GM23338 (cell line): ENCODE data around the gene YES1. TPM values are rescaled to one million over a fixed set of nuclear protein-coding genes. Genes with fewer than 3 reads are reported as not detected.
"Not testable (repeated sequence)": the region's sequence is repeated elsewhere in the genome, so short reads cannot be mapped to it uniquely, and the experiment has no call there.

Source experiments
- ATAC-seq: fragments of 200-7000 bp; cut with Tn5 transposase; 3 replicates; pipeline ENCODE4 v1.9.1; 2020
- DNase-seq: peaks from one replicate; pipeline ENCODE4 v3.0.0-alpha.2; 2015; ENCODE audit warnings: low spot score
- H2AFZ ChIP-seq: fragments of 200-600 bp; sonication (generic); 2 replicates; pipeline ENCODE4 v1.8.0; 2016; ENCODE audit warnings: antibody characterized with exemption, mild to moderate bottlenecking, moderate library complexity
- H3F3A ChIP-seq: fragments of 200-600 bp; sonication (generic); replicated peaks from 2 replicates; pipeline ENCODE4 v1.8.0; 2017; ENCODE audit warnings: antibody characterized with exemption, mixed run types, low read depth
- H3K27ac ChIP-seq: fragments of 200-600 bp; sonication (generic); 2 replicates; pipeline ENCODE4 v1.6.1; 2016; ENCODE audit warnings: low read depth
- H3K27me3 ChIP-seq: fragments of 200-600 bp; sonication (generic); 2 replicates; pipeline ENCODE4 v1.8.0; 2016; ENCODE audit warnings: mild to moderate bottlenecking, mixed run types, moderate library complexity; ENCODE audit not compliant: insufficient read depth
- H3K36me3 ChIP-seq: fragments of 200-600 bp; sonication (generic); 2 replicates; pipeline ENCODE4 v1.8.0; 2016; ENCODE audit warnings: mild to moderate bottlenecking; ENCODE audit not compliant: insufficient read depth
- H3K4me1 ChIP-seq: fragments of 200-600 bp; sonication (generic); 2 replicates; pipeline ENCODE4 v1.8.0; 2016; ENCODE audit warnings: mild to moderate bottlenecking, moderate library complexity; ENCODE audit not compliant: insufficient read depth
- H3K4me2 ChIP-seq: fragments of 200-600 bp; sonication (generic); 2 replicates; pipeline ENCODE4 v1.7.1; 2017; ENCODE audit warnings: mixed run types
- H3K4me3 ChIP-seq: fragments of 200-600 bp; sonication (generic); 2 replicates; pipeline ENCODE4 v1.6.1; 2016; ENCODE audit warnings: mixed run types
- H3K79me2 ChIP-seq: fragments of 200-600 bp; sonication (generic); replicated peaks from 2 replicates; pipeline ENCODE4 v1.8.0; 2017; ENCODE audit warnings: mild to moderate bottlenecking; ENCODE audit not compliant: insufficient read depth
- H3K9me2 ChIP-seq: fragments of 200-600 bp; sonication (generic); 2 replicates; pipeline ENCODE4 v1.8.0; 2017; ENCODE audit not compliant: insufficient read depth
- H4K20me1 ChIP-seq: fragments of 200-600 bp; sonication (generic); replicated peaks from 2 replicates; pipeline ENCODE4 v1.8.0; 2017; ENCODE audit warnings: mild to moderate bottlenecking; ENCODE audit not compliant: insufficient read depth
- H3K27ac Mint-ChIP-seq: 2 replicates; pipeline ENCODE4 v1.8.0; 2020; ENCODE audit warnings: inconsistent platforms, mild to moderate bottlenecking, moderate library complexity, mixed read lengths
- H3K27me3 Mint-ChIP-seq: 3 replicates; pipeline ENCODE4 v1.8.0; 2022; ENCODE audit warnings: low read depth, mild to moderate bottlenecking, moderate library complexity, mixed read lengths, inconsistent platforms; ENCODE audit not compliant: insufficient read depth, poor library complexity
- H3K36me3 Mint-ChIP-seq: 3 replicates; pipeline ENCODE4 v1.8.0; 2021; ENCODE audit warnings: low read depth, mild to moderate bottlenecking, inconsistent platforms, moderate library complexity, mixed read lengths
- H3K4me1 Mint-ChIP-seq: 3 replicates; pipeline ENCODE4 v1.8.0; 2020; ENCODE audit warnings: mild to moderate bottlenecking, inconsistent platforms, mixed read lengths
- H3K4me3 Mint-ChIP-seq: 3 replicates; pipeline ENCODE4 v1.8.0; 2021; ENCODE audit warnings: moderate library complexity, mild to moderate bottlenecking, inconsistent platforms, mixed read lengths
- H3K9me3 Mint-ChIP-seq: 3 replicates; pipeline ENCODE4 v1.8.0; 2020; ENCODE audit warnings: moderate library complexity, mild to moderate bottlenecking, inconsistent platforms, mixed read lengths
- CREB1 ChIP-seq: fragments of 250-450 bp; sonication (Bioruptor Pico); IDR thresholded peaks from 2 replicates; pipeline ENCODE4 v1.5.0; 2020; ENCODE audit warnings: low read depth, mild to moderate bottlenecking, moderate library complexity
- NANOG ChIP-seq: IDR thresholded peaks from 2 replicates; pipeline ENCODE4 v1.6.1; 2016; ENCODE audit warnings: antibody characterized with exemption, borderline replicate concordance
- POLR2AphosphoS5 ChIP-seq: IDR thresholded peaks from 2 replicates; pipeline ENCODE4 v1.6.1; 2016; ENCODE audit warnings: antibody characterized with exemption, low read depth
- STAT1 ChIP-seq: IDR thresholded peaks from one replicate; pipeline ENCODE4 v1.6.1; 2016; ENCODE audit warnings: antibody characterized with exemption; ENCODE audit not compliant: unreplicated experiment
- ZNF114 ChIP-seq: fragments of 250-450 bp; sonication (Bioruptor Pico); IDR thresholded peaks from 2 replicates; pipeline ENCODE4 v1.5.0; 2020; ENCODE audit warnings: mild to moderate bottlenecking, moderate library complexity
- ZNF331 ChIP-seq: fragments of 250-450 bp; sonication (Bioruptor Pico); IDR thresholded peaks from 2 replicates; pipeline ENCODE4 v1.5.0; 2020; ENCODE audit warnings: low read depth, mild to moderate bottlenecking, moderate library complexity
- polyA plus RNA-seq: library from polyadenylated mRNA; unstranded; fragments of >200 nt; fragmentation: Nextera tagmentation; extraction: Ambion mirVana; gene quantifications from 2 replicates; pipeline ENCODE4 v1.2.1, GENCODE V29; 2016
- total RNA-seq: library from RNA; depleted of rRNA; stranded (reverse); fragments of >200 nt; shearing (Covaris generic); gene quantifications from 2 replicates; pipeline ENCODE4 v1.2.3, GENCODE V29; 2014
- TF ChIP-seq, protein P1 (sequence below), 2 experiments: fragments of 200-600 bp in 1 of 2; sonication (generic) in 1 of 2; conservative IDR thresholded peaks; 2 replicates each; pipeline versions ENCODE4 v1.5.1 to v1.6.1; 2016 to 2017; ENCODE audit warnings: antibody characterized with exemption in 2 of 2, low read depth in 2 of 2, mild to moderate bottlenecking in 2 of 2, moderate library complexity in 1 of 2
- TF ChIP-seq, protein P2 (sequence below): fragments of 250-450 bp; sonication (Bioruptor Pico); IDR thresholded peaks from 2 replicates; pipeline ENCODE4 v1.5.0; 2020; ENCODE audit warnings: mild to moderate bottlenecking, moderate library complexity
- TF ChIP-seq, protein P3 (sequence below): IDR thresholded peaks from 2 replicates; pipeline ENCODE4 v1.6.1; 2016; ENCODE audit warnings: antibody characterized with exemption
- TF ChIP-seq, protein P4 (sequence below): IDR thresholded peaks from one replicate; pipeline ENCODE4 v1.6.1; 2018; ENCODE audit warnings: antibody characterized with exemption; ENCODE audit not compliant: unreplicated experiment

The YES1 gene
- total and polyA plus RNA-seq, 2 experiments from 2014 or later: 25.4 to 327 TPM

DNA sequence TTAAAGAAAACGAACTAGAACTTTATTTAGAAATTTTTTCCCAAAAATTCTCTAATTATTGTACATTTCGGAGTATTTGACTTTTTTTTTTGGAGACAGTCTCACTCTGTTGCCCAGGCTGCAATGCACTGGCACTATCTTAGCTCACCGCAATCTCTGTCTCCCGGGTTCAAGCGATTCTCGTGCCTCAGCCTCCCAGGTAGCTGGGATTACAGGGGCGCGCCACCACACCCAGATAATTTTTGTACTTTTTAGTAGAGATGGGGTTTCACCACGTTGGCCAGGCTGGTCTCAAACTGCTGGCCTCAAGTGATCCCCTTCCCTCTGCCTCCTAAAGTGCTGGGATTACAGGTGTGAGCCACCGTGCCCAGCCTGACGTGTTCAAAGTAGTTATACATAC is 2.8 kb downstream of the YES1 start:
- H3K27ac Mint-ChIP-seq, H3K27ac ChIP-seq, H3K36me3 ChIP-seq, H3K4me3 Mint-ChIP-seq, H3F3A ChIP-seq, H3K27me3 ChIP-seq, H3K36me3 Mint-ChIP-seq, H3K4me2 ChIP-seq, H3K9me3 Mint-ChIP-seq, H2AFZ ChIP-seq, DNase-seq, H3K9me2 ChIP-seq, H3K4me3 ChIP-seq, ATAC-seq: not testable (repeated sequence)
- Mint-ChIP-seq H3K4me1 (peaks cover 44% of the 10 kb centered on the region), H3K27me3 (peaks cover 12% of the 10 kb centered on the region)
- H4K20me1 ChIP-seq: peaks cover 18% of the 10 kb centered on the region; the same call in 1 of the 2 replicates
- peaks cover 72% of the 10 kb centered on the region for H3K79me2 ChIP-seq
- peaks cover 28% of the 10 kb centered on the region for H3K4me1 ChIP-seq

DNA sequence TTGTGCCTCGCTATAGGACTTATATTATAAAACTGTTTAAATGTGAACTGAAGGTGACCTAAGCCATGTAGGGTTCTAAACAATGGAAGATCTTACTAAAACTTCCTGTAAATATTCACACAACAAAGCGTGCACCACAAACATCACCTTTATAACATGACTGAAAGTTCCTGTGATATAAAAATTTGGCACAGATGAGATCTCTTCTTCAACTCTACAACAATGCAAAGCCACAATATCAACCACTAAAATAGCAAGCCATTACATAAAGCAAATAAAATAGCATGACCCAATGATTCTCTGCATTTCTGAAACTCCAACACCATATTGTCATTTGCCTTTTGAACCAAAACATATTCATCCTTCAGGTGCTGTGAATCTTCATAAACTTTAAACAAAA is 3.5 kb downstream of the YES1 start:
- H3K27ac Mint-ChIP-seq: no peak overlapping the region
- H3K9me2 ChIP-seq: no peaks in the 10 kb centered on the region
- H3K4me3 ChIP-seq: no peak overlapping the region
- no peaks in the 10 kb centered on the region for H3K9me3 Mint-ChIP-seq
- no peaks in the 10 kb centered on the region for H3K36me3 ChIP-seq
- H3K27me3 Mint-ChIP-seq: peaks cover 13% of the 10 kb centered on the region
- no peaks in the 10 kb centered on the region; the same call in 2 of the 3 replicates for H3K36me3 Mint-ChIP-seq
- no peak overlapping the region for H3K4me3 Mint-ChIP-seq
- peaks cover 6% of the 10 kb centered on the region; the same call in 1 of the 2 replicates for H3F3A ChIP-seq
- peak overlapping the region; percentile 17; the same call in 1 of the 2 replicates for H3K4me2 ChIP-seq
- H2AFZ ChIP-seq: no peak overlapping the region
- ATAC-seq (no peak), DNase-seq (no peak)
- H4K20me1 ChIP-seq: peaks cover 25% of the 10 kb centered on the region
- peaks cover 79% of the 10 kb centered on the region for H3K79me2 ChIP-seq
- H3K4me1 ChIP-seq: peaks cover 26% of the 10 kb centered on the region
- peaks cover 43% of the 10 kb centered on the region for H3K4me1 Mint-ChIP-seq
- 0 out of 2 replicates have a peak overlapping the region, but pooled peaks have one; percentile 11 for H3K27ac ChIP-seq
- no peaks in the 10 kb centered on the region for H3K27me3 ChIP-seq
- TF ChIP-seq, protein P1, sequence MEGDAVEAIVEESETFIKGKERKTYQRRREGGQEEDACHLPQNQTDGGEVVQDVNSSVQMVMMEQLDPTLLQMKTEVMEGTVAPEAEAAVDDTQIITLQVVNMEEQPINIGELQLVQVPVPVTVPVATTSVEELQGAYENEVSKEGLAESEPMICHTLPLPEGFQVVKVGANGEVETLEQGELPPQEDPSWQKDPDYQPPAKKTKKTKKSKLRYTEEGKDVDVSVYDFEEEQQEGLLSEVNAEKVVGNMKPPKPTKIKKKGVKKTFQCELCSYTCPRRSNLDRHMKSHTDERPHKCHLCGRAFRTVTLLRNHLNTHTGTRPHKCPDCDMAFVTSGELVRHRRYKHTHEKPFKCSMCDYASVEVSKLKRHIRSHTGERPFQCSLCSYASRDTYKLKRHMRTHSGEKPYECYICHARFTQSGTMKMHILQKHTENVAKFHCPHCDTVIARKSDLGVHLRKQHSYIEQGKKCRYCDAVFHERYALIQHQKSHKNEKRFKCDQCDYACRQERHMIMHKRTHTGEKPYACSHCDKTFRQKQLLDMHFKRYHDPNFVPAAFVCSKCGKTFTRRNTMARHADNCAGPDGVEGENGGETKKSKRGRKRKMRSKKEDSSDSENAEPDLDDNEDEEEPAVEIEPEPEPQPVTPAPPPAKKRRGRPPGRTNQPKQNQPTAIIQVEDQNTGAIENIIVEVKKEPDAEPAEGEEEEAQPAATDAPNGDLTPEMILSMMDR (conservative IDR thresholded peaks at IDR 0.05; ENCODE audit: low read depth in 2 of 2): no peak
- TF ChIP-seq CREB1 (no peak), STAT1 (no peak), ZNF114 (no peak), POLR2AphosphoS5 (no peak), NANOG (no peak), ZNF331 (CRISPR knock-in tag) (no peak)
- TF ChIP-seq, protein P2, sequence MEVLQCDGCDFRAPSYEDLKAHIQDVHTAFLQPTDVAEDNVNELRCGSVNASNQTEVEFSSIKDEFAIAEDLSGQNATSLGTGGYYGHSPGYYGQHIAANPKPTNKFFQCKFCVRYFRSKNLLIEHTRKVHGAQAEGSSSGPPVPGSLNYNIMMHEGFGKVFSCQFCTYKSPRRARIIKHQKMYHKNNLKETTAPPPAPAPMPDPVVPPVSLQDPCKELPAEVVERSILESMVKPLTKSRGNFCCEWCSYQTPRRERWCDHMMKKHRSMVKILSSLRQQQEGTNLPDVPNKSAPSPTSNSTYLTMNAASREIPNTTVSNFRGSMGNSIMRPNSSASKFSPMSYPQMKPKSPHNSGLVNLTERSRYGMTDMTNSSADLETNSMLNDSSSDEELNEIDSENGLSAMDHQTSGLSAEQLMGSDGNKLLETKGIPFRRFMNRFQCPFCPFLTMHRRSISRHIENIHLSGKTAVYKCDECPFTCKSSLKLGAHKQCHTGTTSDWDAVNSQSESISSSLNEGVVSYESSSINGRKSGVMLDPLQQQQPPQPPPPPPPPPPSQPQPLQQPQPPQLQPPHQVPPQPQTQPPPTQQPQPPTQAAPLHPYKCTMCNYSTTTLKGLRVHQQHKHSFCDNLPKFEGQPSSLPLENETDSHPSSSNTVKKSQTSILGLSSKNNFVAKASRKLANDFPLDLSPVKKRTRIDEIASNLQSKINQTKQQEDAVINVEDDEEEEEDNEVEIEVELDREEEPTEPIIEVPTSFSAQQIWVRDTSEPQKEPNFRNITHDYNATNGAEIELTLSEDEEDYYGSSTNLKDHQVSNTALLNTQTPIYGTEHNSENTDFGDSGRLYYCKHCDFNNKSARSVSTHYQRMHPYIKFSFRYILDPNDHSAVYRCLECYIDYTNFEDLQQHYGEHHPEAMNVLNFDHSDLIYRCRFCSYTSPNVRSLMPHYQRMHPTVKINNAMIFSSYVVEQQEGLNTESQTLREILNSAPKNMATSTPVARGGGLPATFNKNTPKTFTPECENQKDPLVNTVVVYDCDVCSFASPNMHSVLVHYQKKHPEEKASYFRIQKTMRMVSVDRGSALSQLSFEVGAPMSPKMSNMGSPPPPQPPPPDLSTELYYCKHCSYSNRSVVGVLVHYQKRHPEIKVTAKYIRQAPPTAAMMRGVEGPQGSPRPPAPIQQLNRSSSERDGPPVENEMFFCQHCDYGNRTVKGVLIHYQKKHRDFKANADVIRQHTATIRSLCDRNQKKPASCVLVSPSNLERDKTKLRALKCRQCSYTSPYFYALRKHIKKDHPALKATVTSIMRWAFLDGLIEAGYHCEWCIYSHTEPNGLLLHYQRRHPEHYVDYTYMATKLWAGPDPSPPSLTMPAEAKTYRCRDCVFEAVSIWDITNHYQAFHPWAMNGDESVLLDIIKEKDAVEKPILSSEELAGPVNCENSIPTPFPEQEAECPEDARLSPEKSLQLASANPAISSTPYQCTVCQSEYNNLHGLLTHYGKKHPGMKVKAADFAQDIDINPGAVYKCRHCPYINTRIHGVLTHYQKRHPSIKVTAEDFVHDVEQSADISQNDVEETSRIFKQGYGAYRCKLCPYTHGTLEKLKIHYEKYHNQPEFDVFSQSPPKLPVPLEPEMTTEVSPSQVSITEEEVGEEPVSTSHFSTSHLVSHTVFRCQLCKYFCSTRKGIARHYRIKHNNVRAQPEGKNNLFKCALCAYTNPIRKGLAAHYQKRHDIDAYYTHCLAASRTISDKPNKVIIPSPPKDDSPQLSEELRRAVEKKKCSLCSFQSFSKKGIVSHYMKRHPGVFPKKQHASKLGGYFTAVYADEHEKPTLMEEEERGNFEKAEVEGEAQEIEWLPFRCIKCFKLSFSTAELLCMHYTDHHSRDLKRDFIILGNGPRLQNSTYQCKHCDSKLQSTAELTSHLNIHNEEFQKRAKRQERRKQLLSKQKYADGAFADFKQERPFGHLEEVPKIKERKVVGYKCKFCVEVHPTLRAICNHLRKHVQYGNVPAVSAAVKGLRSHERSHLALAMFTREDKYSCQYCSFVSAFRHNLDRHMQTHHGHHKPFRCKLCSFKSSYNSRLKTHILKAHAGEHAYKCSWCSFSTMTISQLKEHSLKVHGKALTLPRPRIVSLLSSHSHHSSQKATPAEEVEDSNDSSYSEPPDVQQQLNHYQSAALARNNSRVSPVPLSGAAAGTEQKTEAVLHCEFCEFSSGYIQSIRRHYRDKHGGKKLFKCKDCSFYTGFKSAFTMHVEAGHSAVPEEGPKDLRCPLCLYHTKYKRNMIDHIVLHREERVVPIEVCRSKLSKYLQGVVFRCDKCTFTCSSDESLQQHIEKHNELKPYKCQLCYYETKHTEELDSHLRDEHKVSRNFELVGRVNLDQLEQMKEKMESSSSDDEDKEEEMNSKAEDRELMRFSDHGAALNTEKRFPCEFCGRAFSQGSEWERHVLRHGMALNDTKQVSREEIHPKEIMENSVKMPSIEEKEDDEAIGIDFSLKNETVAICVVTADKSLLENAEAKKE (CRISPR knock-in tag): no peak
- TF ChIP-seq, protein P3, sequence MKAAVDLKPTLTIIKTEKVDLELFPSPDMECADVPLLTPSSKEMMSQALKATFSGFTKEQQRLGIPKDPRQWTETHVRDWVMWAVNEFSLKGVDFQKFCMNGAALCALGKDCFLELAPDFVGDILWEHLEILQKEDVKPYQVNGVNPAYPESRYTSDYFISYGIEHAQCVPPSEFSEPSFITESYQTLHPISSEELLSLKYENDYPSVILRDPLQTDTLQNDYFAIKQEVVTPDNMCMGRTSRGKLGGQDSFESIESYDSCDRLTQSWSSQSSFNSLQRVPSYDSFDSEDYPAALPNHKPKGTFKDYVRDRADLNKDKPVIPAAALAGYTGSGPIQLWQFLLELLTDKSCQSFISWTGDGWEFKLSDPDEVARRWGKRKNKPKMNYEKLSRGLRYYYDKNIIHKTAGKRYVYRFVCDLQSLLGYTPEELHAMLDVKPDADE: no peak
- TF ChIP-seq, protein P4, sequence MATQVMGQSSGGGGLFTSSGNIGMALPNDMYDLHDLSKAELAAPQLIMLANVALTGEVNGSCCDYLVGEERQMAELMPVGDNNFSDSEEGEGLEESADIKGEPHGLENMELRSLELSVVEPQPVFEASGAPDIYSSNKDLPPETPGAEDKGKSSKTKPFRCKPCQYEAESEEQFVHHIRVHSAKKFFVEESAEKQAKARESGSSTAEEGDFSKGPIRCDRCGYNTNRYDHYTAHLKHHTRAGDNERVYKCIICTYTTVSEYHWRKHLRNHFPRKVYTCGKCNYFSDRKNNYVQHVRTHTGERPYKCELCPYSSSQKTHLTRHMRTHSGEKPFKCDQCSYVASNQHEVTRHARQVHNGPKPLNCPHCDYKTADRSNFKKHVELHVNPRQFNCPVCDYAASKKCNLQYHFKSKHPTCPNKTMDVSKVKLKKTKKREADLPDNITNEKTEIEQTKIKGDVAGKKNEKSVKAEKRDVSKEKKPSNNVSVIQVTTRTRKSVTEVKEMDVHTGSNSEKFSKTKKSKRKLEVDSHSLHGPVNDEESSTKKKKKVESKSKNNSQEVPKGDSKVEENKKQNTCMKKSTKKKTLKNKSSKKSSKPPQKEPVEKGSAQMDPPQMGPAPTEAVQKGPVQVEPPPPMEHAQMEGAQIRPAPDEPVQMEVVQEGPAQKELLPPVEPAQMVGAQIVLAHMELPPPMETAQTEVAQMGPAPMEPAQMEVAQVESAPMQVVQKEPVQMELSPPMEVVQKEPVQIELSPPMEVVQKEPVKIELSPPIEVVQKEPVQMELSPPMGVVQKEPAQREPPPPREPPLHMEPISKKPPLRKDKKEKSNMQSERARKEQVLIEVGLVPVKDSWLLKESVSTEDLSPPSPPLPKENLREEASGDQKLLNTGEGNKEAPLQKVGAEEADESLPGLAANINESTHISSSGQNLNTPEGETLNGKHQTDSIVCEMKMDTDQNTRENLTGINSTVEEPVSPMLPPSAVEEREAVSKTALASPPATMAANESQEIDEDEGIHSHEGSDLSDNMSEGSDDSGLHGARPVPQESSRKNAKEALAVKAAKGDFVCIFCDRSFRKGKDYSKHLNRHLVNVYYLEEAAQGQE: no peak
